HG03521 (cell line): ENCODE data around the gene SETD4.

Experiments
- ATAC-seq: cut with Tn5 transposase; IDR thresholded peaks from one replicate; pipeline ENCODE4 v1.9.1; 2021; ENCODE audit warnings: mild to moderate bottlenecking, moderate library complexity; ENCODE audit not compliant: unreplicated experiment

SETD4 gene

DNA sequence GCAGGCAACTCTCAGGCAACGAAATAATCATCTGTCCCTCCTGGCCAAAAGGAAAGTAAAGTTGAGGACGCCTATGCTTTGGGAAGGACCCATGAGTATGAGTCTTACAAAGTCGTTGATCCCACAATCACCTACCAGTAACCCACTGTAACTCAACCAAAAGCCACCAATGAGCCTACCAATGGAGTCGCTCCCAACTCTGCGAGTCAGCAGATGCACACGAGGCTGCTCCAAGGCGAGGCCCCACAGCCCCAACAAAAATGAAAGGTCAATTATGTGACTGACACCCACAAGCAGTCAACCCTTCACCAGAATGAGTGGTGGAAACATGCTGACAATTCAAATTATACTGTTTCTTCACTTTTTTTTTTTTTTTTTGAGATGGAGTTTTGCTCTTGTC, 12.0 kb downstream of the SETD4 start:
- ATAC-seq = no peak

DNA sequence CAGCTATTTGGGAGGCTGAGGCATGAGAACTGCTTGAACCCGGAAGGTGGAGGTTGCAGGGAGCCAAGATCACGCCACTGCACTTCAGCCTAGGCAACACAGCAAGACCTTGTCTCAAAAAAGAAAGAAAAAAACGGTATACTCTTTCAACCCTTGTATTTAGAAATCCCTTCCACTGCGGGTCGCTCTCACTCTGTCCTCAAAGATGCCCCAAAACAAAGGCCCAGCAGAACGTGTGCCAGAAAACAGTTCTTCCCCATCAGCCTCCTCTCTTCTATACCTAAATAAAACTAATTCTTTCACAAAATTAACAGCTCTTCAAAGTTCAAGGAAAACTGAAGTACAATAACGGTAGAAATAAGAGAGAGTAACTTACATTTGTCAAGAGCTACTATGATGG, 13.2 kb downstream of the SETD4 start:
- ATAC-seq = no peak

- ATAC-seq = no peak
These were observed 14.3 kb downstream of the SETD4 start for GRCh38 chr21:36045993-36046392.

- ATAC-seq = no peak
These were observed 16.3 kb downstream of the SETD4 start for GRCh38 chr21:36044056-36044455.

- no peak for ATAC-seq
These were observed 18.4 kb downstream of the SETD4 start for GRCh38 chr21:36041910-36042309.

DNA sequence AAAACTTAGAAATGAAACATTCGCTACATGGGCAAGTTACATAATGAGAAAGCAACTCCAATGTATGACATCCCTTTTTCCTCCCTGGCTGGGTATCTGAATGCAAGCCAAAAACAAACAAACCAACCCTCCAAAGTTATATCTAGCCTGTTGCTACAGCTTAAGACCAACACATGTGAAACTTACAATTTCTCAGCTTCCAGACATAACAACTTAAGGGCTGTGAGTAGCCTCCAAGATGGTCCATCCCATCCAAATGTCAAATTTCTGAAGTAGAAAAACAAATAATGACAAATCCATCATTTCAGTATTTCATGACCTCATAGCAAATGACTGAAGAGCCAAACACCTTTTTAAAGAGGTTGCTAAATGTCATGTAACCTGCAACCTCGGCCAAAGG, 19.9 kb downstream of the SETD4 start:
- ATAC-seq = no peak

DNA sequence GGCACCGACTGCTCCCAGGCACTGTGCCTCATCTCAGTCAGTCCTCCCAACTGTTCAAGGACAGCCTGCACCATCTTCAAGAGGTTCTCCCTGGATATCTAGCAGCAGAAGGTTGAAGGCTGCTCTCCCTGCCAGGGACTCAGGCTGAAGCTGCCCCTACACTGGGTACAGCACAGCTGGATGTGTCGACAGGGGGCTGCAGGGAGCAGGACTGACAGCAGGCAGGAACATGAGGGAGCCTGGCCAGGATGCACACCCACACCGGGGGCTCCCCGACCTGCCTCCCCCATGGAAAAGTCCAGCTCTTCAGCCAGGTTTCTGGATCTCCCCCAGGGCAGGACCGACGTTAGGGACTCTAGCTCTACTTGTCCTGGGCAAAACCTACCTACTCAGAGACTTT, 20.5 kb downstream of the SETD4 start:
- ATAC-seq = no peak

DNA sequence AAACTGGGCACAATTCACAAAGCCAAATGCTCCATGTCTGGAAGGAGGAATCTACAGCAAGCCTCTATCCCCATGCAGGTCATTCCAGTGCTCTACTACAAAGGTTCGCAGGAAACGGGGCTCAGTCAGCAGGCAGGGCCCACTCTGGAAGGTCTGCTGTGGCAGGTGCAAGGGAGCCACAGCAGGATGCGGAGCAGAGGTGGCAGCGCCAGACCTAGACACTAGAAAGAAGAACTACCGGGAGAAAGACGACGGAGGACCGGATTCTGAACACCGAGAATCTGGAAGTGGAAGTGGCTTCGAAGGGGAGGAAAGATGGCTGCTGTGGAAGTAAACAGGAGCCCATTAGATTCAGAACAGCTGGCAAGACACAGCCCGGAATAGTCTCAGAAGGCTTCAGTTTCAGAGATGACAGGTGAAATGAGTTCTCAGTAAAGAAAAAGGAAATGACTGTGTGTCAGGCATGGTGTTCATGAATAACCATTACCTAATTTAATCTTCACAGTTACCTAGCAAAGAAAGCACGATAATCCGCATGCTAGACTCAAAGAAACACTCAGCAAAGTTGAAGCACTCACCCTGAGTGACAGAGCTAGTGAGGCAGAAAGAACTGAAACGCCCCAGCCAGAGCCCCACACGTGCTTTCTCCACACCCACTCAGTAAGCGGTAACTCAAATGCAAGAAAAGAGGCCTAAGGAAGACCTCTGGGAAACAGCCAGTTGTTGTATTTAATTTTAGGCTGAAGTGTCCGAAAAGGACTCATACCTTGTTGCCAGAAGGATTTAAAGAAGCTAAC, 21.4 kb downstream of the SETD4 start:
- no peak for ATAC-seq

DNA sequence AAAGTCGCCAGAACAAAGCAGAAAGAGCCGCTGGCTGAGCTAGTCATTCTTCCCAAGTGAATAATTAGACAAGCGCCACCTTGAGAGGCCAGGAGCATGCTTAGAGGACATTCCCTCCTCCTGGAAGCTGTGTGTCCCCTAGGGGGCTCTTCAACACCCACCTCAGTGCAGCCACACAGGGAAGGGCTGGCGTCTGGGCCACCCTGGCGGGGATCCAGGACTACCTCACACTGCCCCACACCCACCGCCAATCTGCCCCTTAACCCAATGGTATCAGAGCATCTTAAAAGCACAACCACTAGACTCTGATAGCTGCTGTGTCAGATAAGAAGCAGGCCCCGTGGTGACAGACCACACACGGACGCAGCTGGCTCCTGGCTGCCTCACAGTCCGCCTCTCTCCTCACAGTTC, 24.9 kb downstream of the SETD4 start:
- ATAC-seq = no peak

DNA sequence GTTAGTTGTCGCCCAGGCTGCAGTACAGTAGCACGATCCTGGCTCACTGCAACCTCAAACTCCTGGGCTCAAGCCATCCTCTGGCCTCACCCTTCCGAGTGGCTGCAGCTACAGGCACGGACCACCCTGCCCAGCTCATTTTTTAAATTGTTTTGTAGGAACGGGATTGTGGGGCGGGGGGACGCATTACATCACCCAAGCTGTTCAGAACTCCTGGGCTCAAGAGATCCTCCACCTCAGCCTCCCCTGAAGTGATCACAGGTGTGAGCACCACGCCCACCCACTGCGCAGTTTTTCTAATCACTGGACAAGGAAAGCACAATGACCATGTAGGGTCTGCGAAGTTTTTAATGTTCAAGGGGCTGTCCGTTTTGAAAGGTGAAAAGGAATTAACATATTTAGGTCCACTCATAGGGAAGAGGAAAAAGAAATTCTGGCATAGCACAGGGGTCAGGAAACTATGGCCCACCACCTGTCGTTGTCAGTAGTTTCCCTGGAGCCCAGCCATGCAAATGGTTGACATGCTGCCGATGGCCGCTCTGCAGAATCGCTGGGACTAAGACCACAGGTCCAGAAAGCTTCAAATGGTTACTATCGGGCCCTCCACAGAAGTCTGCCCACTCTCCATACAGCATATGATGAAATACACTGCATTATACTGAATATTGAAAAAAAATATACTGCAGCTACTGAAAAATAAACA, 26.0 kb downstream of the SETD4 start:
- ATAC-seq = no peak

- no peak for ATAC-seq
These were observed 27.5 kb downstream of the SETD4 start for GRCh38 chr21:36032647-36033406.

- ATAC-seq = no peak
These were observed 29.6 kb downstream of the SETD4 start for GRCh38 chr21:36030581-36031189.

DNA sequence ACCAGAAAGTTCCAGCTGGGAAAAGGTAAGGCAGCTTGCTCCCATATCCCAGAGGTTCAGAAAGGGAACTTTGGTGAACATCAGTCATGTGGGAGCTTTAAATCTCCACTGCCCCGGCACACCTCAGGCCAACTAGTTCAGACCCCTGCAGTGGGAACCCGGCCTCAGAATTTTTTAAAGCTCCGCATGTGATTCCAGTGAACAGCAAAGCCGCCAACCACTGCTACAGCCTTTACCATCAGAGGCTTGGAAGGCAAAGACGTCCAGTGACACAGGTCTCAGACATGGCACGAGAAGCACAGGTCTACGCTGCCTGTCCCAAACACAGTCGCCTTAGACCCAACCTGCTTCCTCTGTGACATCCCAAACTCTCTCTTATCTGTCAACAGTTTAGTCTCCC, 31.0 kb downstream of the SETD4 start:
- no peak for ATAC-seq

- ATAC-seq = no peak
These were observed 31.9 kb downstream of the SETD4 start for GRCh38 chr21:36028127-36029069.

- no peak for ATAC-seq
These were observed 33.0 kb downstream of the SETD4 start for GRCh38 chr21:36027347-36027746.

GRCh38 chr21:36024782-36025181, 35.5 kb downstream of the SETD4 start:
- ATAC-seq = no peak

- no peak for ATAC-seq
These were observed 37.2 kb downstream of the SETD4 start for GRCh38 chr21:36023092-36023480.

DNA sequence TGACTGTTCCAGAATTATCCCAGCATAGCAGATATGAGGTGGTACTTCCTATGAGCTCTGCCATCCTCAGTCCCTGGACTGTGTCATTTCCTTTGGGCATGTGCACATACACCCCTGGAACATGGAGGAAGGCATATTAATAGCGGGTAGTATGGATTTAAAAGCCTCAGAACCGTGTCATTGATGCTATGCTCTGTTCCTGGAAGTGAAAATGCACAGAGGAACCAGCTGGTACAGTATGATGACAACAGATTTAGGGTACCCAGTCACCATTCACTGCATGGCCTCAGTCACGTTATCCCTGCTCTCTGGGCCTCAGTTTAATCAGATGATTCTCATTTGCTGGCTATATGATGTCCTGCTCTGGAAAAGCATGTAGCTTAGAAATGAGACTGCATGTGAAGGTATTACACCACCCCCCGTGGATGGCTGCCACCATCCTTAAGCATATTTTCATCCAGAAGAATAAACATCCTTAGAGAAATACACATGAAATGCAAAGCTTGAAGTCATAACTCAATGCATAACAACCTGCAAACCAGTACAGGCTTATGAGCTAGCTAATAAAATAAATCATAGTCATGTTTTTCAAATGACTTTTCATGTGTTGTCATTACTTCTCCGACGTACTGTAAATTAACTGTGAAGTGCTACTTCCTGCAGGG, 37.8 kb downstream of the SETD4 start:
- no peak for ATAC-seq

- peak; percentile 61 for ATAC-seq
These were observed 39.0 kb downstream of the SETD4 start for GRCh38 chr21:36021251-36021837.
